Measurements from ENCODE around the gene FAM241B.

FAM241B gene

GRCh38 chr10:69649786-69650550, 19.9 kb downstream of the FAM241B start:
- no peak for TF ChIP-seq ZNF274 (IDR thresholded peaks at IDR 0.05; ENCODE audit: low read depth, low read length)
- H3K4me3 ChIP-seq (ENCODE audit: low read length): no peak overlapping the region

- no peak overlapping the region for H3K4me3 ChIP-seq (ENCODE audit: low read length)
- TF ChIP-seq ZNF274 (IDR thresholded peaks at IDR 0.05; ENCODE audit: low read depth, low read length): no peak
These were observed 20.7 kb downstream of the FAM241B start for GRCh38 chr10:69650589-69651261.

GRCh38 chr10:69651362-69651761, 21.3 kb downstream of the FAM241B start:
- TF ChIP-seq ZNF274 (IDR thresholded peaks at IDR 0.05; ENCODE audit: low read depth, low read length): no peak
- H3K4me3 ChIP-seq (ENCODE audit: low read length): no peak overlapping the region

GRCh38 chr10:69652111-69652856, 22.2 kb downstream of the FAM241B start:
- no peak for TF ChIP-seq ZNF274 (IDR thresholded peaks at IDR 0.05; ENCODE audit: low read depth, low read length)
- H3K4me3 ChIP-seq (ENCODE audit: low read length): no peak overlapping the region

- H3K4me3 ChIP-seq (ENCODE audit: low read length): no peak overlapping the region
- TF ChIP-seq ZNF274 (IDR thresholded peaks at IDR 0.05; ENCODE audit: low read depth, low read length): no peak
These were observed 22.8 kb downstream of the FAM241B start for GRCh38 chr10:69652857-69653199.

DNA sequence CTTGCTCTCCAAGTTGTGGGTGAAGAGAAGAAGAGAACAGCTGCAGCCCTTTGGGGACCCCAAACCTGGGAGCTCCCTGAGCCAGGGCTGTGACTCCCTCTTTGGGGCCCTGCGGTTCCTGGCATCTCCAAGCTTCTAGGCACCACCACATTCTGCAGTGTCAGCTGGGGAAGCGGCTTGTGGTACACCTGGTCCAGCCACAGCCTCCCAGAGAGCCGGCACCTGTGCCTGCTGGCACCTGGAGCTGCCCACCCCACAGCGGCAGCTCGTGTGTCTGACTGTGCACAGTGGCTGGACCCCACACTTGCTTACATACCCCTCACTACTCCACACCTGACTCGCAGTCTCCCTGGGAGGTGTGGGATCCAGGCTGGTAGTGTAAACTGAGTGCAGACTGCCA, 23.5 kb downstream of the FAM241B start:
- H3K4me3 ChIP-seq (ENCODE audit: low read length): no peak overlapping the region
- TF ChIP-seq ZNF274 (IDR thresholded peaks at IDR 0.05; ENCODE audit: low read depth, low read length): no peak

GRCh38 chr10:69655124-69655867, 25.2 kb downstream of the FAM241B start:
- no peak overlapping the region for H3K4me3 ChIP-seq (ENCODE audit: low read length)
- TF ChIP-seq ZNF274 (IDR thresholded peaks at IDR 0.05; ENCODE audit: low read depth, low read length): no peak

- H3K4me3 ChIP-seq (ENCODE audit: low read length): no peak overlapping the region
- no peak for TF ChIP-seq ZNF274 (IDR thresholded peaks at IDR 0.05; ENCODE audit: low read depth, low read length)
These were observed 26.0 kb downstream of the FAM241B start for GRCh38 chr10:69655868-69656555.

- no peak for TF ChIP-seq ZNF274 (IDR thresholded peaks at IDR 0.05; ENCODE audit: low read depth, low read length)
- H3K4me3 ChIP-seq (ENCODE audit: low read length): no peak overlapping the region
These were observed 26.8 kb downstream of the FAM241B start for GRCh38 chr10:69656742-69657269.

DNA sequence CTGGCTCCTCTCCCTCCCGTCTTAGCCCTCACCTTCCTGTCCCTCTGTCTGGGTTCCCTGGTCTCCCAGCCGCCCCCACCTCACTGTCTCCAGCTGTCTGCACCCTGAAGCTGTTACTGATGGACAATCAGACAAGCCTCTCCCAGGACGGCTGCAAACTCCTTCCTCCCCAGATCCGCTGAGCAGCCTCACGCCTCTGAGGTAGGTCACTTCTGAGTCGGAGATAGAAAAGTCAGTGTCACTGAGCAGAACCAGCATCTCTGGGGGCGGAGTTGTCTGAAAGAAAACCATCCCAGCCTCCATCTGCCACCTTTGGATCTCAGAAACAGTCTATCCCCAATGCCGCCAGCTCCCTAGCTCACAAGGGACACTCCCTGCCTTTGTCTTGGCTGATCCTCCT, 27.4 kb downstream of the FAM241B start:
- TF ChIP-seq ZNF274 (IDR thresholded peaks at IDR 0.05; ENCODE audit: low read depth, low read length): no peak
- no peak overlapping the region for H3K4me3 ChIP-seq (ENCODE audit: low read length)

DNA sequence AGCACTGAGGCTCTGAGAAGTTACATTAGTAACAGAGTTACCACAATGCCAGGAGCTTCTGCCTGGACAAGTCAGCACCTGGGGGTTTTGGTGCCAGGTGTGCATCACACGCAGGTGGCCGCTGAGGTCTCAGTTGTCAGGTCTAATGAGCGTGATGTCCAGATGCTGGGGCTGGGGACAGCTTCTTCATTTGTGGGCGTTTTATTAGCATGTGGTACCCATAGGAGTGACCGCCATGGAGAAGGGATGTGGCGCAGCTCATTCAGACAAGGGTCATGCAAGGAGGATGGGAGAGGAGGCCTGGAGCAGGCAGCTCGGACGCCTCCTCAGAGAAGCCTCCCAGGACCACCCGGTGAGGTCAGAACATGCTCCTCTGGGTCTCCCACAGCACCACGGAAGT, 27.8 kb downstream of the FAM241B start:
- H3K4me3 ChIP-seq (ENCODE audit: low read length): no peak overlapping the region
- no peak for TF ChIP-seq ZNF274 (IDR thresholded peaks at IDR 0.05; ENCODE audit: low read depth, low read length)

- H3K4me3 ChIP-seq (ENCODE audit: low read length): no peak overlapping the region
- no peak for TF ChIP-seq ZNF274 (IDR thresholded peaks at IDR 0.05; ENCODE audit: low read depth, low read length)
These were observed 29.4 kb downstream of the FAM241B start for GRCh38 chr10:69659241-69660038.

GRCh38 chr10:69660296-69660695, 30.2 kb downstream of the FAM241B start:
- no peak for TF ChIP-seq ZNF274 (IDR thresholded peaks at IDR 0.05; ENCODE audit: low read depth, low read length)
- H3K4me3 ChIP-seq (ENCODE audit: low read length): no peak overlapping the region
